Renal cortical epithelial cell (primary cell): Measurements from ENCODE around the gene PDE11A. TPM values are rescaled to one million over a fixed set of nuclear protein-coding genes. Genes with fewer than 3 reads are reported as not detected.
"Not testable (repeated sequence)": the region's sequence is repeated elsewhere in the genome, so short reads cannot be mapped to it uniquely, and the experiment has no call there.

Experiments
- DNase-seq: peaks from one replicate; pipeline ENCODE4 v3.0.0-alpha.2; 2011; ENCODE audit warnings: low read depth
- total RNA-seq: library from RNA; depleted of rRNA; stranded (reverse); fragments of >200 nt; gene quantifications from 2 replicates; pipeline ENCODE4 v1.2.3, GENCODE V29; 2014

The PDE11A gene
- total RNA-seq, 1 donor from 2014 or later = 5.8 TPM

GRCh38 chr2:178074123-178075005 lies 1.8 kb upstream of the PDE11A start:
- DNase-seq = no peak

GRCh38 chr2:178072000-178072382 lies 586 bp downstream of the PDE11A start:
- no peak for DNase-seq

GRCh38 chr2:178070824-178071223 lies 1.8 kb downstream of the PDE11A start:
- DNase-seq = peak; percentile 64

GRCh38 chr2:178069551-178069950 lies 3.0 kb downstream of the PDE11A start:
- DNase-seq = peak; percentile 53

- no peak for DNase-seq
Measured at GRCh38 chr2:178068823-178069454, 3.6 kb downstream of the PDE11A start.

GRCh38 chr2:178066890-178067669 lies 5.5 kb downstream of the PDE11A start:
- DNase-seq = peak; percentile 88

- no peak for DNase-seq
Measured at GRCh38 chr2:178066324-178066723, 6.3 kb downstream of the PDE11A start.

GRCh38 chr2:178059681-178060080 lies 12.9 kb downstream of the PDE11A start:
- no peak for DNase-seq

GRCh38 chr2:178059111-178059510 lies 13.5 kb downstream of the PDE11A start:
- DNase-seq = no peak

GRCh38 chr2:178057179-178057680 lies 15.3 kb downstream of the PDE11A start:
- no peak for DNase-seq

GRCh38 chr2:178056345-178056744 lies 16.2 kb downstream of the PDE11A start:
- no peak for DNase-seq

- not testable (repeated sequence) for DNase-seq
Measured at GRCh38 chr2:178051257-178051656, 21.3 kb downstream of the PDE11A start.

GRCh38 chr2:178047391-178047790 lies 25.2 kb downstream of the PDE11A start:
- DNase-seq = no peak

GRCh38 chr2:178044836-178045235 lies 27.7 kb downstream of the PDE11A start:
- no peak for DNase-seq

- DNase-seq = no peak
Measured at GRCh38 chr2:178043266-178043665, 29.3 kb downstream of the PDE11A start.

GRCh38 chr2:178033583-178033982 lies 39.0 kb downstream of the PDE11A start:
- not testable (repeated sequence) for DNase-seq

GRCh38 chr2:178029342-178029741 lies 43.2 kb downstream of the PDE11A start:
- no peak for DNase-seq

- DNase-seq = peak; percentile 78
Measured at GRCh38 chr2:178025551-178026185, 46.9 kb downstream of the PDE11A start.

GRCh38 chr2:178018141-178018540 lies 54.4 kb downstream of the PDE11A start:
- DNase-seq = no peak

GRCh38 chr2:178016612-178017011 lies 56.0 kb downstream of the PDE11A start:
- peak; percentile 47 for DNase-seq

GRCh38 chr2:178012639-178013038 lies 59.9 kb downstream of the PDE11A start:
- DNase-seq = no peak

- DNase-seq = no peak
Measured at GRCh38 chr2:178009813-178010212, 62.8 kb downstream of the PDE11A start.
